HepG2 (cell line): ENCODE results near the gene RHOT2. TPM values are rescaled to one million over a fixed set of nuclear protein-coding genes. Genes with fewer than 3 reads are reported as not detected.

Experiments
- AGO2 ChIP-seq: fragments of 200-400 bp; formaldehyde crosslinking; optimal IDR thresholded peaks from 2 replicates; pipeline ENCODE3; 2017; ENCODE audit warnings: mild to moderate bottlenecking, low read depth, low read length, moderate library complexity
- ELF3 ChIP-seq: IDR thresholded peaks from 2 replicates; pipeline ENCODE4 v1.6.1; 2016; ENCODE audit warnings: missing genetic modification reagents, missing compliant biosample characterization
- ERF ChIP-seq: IDR thresholded peaks from 2 replicates; pipeline ENCODE4 v1.6.1; 2018; ENCODE audit warnings: missing biosample characterization, missing genetic modification reagents
- HMG20B ChIP-seq: conservative IDR thresholded peaks from 2 replicates; pipeline ENCODE4 v1.6.1; 2016; ENCODE audit warnings: missing genetic modification reagents, missing compliant biosample characterization
- HNRNPL ChIP-seq: fragments of 200-400 bp; formaldehyde crosslinking; IDR thresholded peaks from 2 replicates; pipeline ENCODE4 v1.6.1; 2017; ENCODE audit warnings: mild to moderate bottlenecking, low read depth, low read length
- KLF13 ChIP-seq: sonication (generic); formaldehyde crosslinking; IDR thresholded peaks from 2 replicates; pipeline ENCODE4 v1.4.0; 2020; ENCODE audit warnings: mild to moderate bottlenecking, missing genetic modification reagents
- PCBP1 ChIP-seq: fragments of 200-400 bp; formaldehyde crosslinking; IDR thresholded peaks from 2 replicates; pipeline ENCODE4 v1.6.1; 2017; ENCODE audit warnings: mild to moderate bottlenecking, low read depth, low read length, borderline replicate concordance
- PHF21A ChIP-seq: sonication (generic); formaldehyde crosslinking; IDR thresholded peaks from 2 replicates; pipeline ENCODE4 v1.5.0; 2020; ENCODE audit warnings: mild to moderate bottlenecking, missing genetic modification reagents
- PRPF4 ChIP-seq: fragments of 200-400 bp; formaldehyde crosslinking; IDR thresholded peaks from 2 replicates; pipeline ENCODE4 v1.6.1; 2016; ENCODE audit warnings: low read length, low read depth; ENCODE audit not compliant: poor library complexity, severe bottlenecking
- SATB2 ChIP-seq: sonication (generic); formaldehyde crosslinking; IDR thresholded peaks from 2 replicates; pipeline ENCODE4 v1.5.0; 2020; ENCODE audit warnings: missing genetic modification reagents
- SIX1 ChIP-seq: sonication (generic); formaldehyde crosslinking; IDR thresholded peaks from 2 replicates; pipeline ENCODE4 v1.4.0; 2020; ENCODE audit warnings: missing genetic modification reagents, borderline replicate concordance
- SUZ12 ChIP-seq: fragments of 150-350 bp; IDR thresholded peaks from 2 replicates; pipeline ENCODE4 v1.6.1; 2014; ENCODE audit warnings: low read depth, low read length
- TEAD3 ChIP-seq: optimal IDR thresholded peaks from 2 replicates; pipeline ENCODE3; 2016; ENCODE audit warnings: borderline replicate concordance
- ZFX ChIP-seq: sonication (generic); formaldehyde crosslinking; IDR thresholded peaks from 2 replicates; pipeline ENCODE4 v1.4.0; 2020; ENCODE audit warnings: mild to moderate bottlenecking, low read depth, missing genetic modification reagents, moderate library complexity
- ZNF547 ChIP-seq: sonication (generic); formaldehyde crosslinking; IDR thresholded peaks from 2 replicates; pipeline ENCODE4 v1.5.1; 2020; ENCODE audit warnings: mild to moderate bottlenecking, missing genetic modification reagents
- polyA plus RNA-seq, 8 experiments: library from polyadenylated mRNA; depleted of rRNA in 3 of 8; stranded (reverse) in 7 of 8; unstranded in 1 of 8; fragments of >200 nt; fragmentation: Illumina TruSeq in 4 of 8; extraction: Trizol in 4 of 8; gene quantifications; 2 replicates each; pipeline versions ENCODE4 v1.2.1 to v1.2.3, GENCODE V29; 2011 to 2016; ENCODE audit warnings: low read depth in 4 of 8, missing spikeins in 1 of 8, mixed read lengths in 1 of 8; ENCODE audit not compliant: insufficient read depth in 1 of 8
- total RNA-seq, 5 experiments: library from RNA; depleted of rRNA; stranded (reverse); fragments of >200 nt; fragmentation: Illumina TruSeq; extraction: Trizol; gene quantifications; 2 replicates each; pipeline ENCODE4 v1.2.3, GENCODE V29; 2016; ENCODE audit warnings: low read depth in 1 of 5
- TF ChIP-seq, protein P1 (sequence below): sonication (generic); formaldehyde crosslinking; conservative IDR thresholded peaks from 2 replicates; pipeline ENCODE4 v1.4.0; 2020; ENCODE audit warnings: mild to moderate bottlenecking, missing genetic modification reagents, moderate library complexity
- TF ChIP-seq, protein P2 (sequence below): sonication (generic); IDR thresholded peaks from 2 replicates; pipeline ENCODE4 v1.6.1; 2016; ENCODE audit warnings: low read depth, borderline replicate concordance
- TF ChIP-seq, protein P3 (sequence below): IDR thresholded peaks from 2 replicates; pipeline ENCODE4 v1.6.1; 2016
- TF ChIP-seq, protein P4 (sequence below): sonication (generic); formaldehyde crosslinking; IDR thresholded peaks from 2 replicates; pipeline ENCODE4 v1.4.0; 2020; ENCODE audit warnings: missing genetic modification reagents

RHOT2 gene
- total and polyA plus RNA-seq, 2 of the 13 experiments (the other 11 are each of a cell fraction or from before 2014, with no cell fraction given), result 63.6 to 76.9 TPM

DNA sequence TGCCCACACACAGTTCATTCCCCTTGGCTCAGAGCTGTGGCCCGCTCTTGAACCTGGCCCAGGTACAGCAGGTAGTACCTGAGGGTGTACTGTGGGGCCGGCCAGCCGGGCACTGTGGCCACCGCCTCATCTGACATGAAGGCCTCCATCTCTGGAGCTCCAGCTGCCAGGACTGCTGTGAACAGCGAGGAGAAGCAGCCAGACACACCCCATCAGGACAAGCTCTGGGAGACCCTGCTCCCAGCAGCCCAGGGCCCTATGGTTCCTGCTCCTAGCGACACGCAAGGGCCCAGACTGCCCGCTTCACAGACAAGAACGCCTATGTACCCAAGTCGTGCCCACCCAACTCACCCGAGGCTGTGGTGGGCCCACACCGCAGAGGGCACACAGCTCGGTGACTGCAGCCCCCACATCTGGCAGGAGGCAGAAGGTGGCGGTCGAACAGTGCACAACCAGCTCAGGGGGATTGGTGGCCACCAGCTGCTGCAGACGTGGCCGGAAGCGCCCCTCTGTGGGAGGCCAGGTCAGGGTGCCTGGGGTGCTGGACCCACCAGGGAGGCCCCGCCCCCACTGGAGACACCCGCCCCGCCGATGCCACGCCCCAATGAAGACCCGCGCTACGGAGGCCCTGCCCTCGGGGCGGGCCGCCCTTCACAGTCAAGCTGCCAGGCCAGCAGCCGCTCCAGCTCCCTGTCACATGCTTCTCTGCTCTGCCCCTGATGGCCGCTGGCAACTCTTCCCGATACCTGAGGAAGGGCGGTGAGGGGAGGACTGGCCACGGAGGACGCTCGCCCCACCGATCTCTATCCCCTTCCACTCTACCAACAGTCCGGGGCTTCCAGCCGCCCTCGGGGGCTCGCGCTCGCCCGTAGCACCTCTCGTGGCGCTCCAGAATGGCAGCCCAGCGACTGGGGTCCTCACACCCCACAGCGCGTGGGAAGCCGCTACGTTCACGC lies 11.2 kb downstream of the RHOT2 start (continued):
- TF ChIP-seq, protein P1, sequence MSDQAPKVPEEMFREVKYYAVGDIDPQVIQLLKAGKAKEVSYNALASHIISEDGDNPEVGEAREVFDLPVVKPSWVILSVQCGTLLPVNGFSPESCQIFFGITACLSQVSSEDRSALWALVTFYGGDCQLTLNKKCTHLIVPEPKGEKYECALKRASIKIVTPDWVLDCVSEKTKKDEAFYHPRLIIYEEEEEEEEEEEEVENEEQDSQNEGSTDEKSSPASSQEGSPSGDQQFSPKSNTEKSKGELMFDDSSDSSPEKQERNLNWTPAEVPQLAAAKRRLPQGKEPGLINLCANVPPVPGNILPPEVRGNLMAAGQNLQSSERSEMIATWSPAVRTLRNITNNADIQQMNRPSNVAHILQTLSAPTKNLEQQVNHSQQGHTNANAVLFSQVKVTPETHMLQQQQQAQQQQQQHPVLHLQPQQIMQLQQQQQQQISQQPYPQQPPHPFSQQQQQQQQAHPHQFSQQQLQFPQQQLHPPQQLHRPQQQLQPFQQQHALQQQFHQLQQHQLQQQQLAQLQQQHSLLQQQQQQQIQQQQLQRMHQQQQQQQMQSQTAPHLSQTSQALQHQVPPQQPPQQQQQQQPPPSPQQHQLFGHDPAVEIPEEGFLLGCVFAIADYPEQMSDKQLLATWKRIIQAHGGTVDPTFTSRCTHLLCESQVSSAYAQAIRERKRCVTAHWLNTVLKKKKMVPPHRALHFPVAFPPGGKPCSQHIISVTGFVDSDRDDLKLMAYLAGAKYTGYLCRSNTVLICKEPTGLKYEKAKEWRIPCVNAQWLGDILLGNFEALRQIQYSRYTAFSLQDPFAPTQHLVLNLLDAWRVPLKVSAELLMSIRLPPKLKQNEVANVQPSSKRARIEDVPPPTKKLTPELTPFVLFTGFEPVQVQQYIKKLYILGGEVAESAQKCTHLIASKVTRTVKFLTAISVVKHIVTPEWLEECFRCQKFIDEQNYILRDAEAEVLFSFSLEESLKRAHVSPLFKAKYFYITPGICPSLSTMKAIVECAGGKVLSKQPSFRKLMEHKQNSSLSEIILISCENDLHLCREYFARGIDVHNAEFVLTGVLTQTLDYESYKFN, result peak; percentile 55
- TF ChIP-seq TEAD3 (CRISPR knock-in tag), result no peak
- peak; percentile 87 for TF ChIP-seq ZFX (CRISPR knock-in tag)
- TF ChIP-seq ERF (CRISPR knock-in tag), result 0 out of 2 replicates have a peak, but pooled peaks have one; percentile 17
- TF ChIP-seq, protein P2, sequence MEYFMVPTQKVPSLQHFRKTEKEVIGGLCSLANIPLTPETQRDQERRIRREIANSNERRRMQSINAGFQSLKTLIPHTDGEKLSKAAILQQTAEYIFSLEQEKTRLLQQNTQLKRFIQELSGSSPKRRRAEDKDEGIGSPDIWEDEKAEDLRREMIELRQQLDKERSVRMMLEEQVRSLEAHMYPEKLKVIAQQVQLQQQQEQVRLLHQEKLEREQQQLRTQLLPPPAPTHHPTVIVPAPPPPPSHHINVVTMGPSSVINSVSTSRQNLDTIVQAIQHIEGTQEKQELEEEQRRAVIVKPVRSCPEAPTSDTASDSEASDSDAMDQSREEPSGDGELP, result peak; percentile 57; the same call in 1 of the 2 replicates
- TF ChIP-seq, protein P3, sequence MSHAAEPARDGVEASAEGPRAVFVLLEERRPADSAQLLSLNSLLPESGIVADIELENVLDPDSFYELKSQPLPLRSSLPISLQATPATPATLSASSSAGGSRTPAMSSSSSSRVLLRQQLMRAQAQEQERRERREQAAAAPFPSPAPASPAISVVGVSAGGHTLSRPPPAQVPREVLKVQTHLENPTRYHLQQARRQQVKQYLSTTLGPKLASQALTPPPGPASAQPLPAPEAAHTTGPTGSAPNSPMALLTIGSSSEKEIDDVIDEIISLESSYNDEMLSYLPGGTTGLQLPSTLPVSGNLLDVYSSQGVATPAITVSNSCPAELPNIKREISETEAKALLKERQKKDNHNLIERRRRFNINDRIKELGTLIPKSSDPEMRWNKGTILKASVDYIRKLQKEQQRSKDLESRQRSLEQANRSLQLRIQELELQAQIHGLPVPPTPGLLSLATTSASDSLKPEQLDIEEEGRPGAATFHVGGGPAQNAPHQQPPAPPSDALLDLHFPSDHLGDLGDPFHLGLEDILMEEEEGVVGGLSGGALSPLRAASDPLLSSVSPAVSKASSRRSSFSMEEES, result peak; percentile 81
- TF ChIP-seq HNRNPL, result peak; percentile 65; the same call in 1 of the 2 replicates
- peak; percentile 49 for TF ChIP-seq AGO2
- TF ChIP-seq, protein P4, sequence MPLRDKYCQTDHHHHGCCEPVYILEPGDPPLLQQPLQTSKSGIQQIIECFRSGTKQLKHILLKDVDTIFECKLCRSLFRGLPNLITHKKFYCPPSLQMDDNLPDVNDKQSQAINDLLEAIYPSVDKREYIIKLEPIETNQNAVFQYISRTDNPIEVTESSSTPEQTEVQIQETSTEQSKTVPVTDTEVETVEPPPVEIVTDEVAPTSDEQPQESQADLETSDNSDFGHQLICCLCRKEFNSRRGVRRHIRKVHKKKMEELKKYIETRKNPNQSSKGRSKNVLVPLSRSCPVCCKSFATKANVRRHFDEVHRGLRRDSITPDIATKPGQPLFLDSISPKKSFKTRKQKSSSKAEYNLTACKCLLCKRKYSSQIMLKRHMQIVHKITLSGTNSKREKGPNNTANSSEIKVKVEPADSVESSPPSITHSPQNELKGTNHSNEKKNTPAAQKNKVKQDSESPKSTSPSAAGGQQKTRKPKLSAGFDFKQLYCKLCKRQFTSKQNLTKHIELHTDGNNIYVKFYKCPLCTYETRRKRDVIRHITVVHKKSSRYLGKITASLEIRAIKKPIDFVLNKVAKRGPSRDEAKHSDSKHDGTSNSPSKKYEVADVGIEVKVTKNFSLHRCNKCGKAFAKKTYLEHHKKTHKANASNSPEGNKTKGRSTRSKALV, result no peak
- TF ChIP-seq ELF3 (CRISPR knock-in tag), result peak; percentile 43; the same call in 1 of the 2 replicates
- TF ChIP-seq HMG20B (CRISPR knock-in tag), result 0 out of 2 replicates have a peak, but pooled peaks have one; percentile 15
- no peak for TF ChIP-seq PRPF4
- TF ChIP-seq SIX1 (CRISPR knock-in tag), result no peak
- TF ChIP-seq KLF13 (CRISPR knock-in tag), result no peak
- no peak for TF ChIP-seq SUZ12
- no peak for TF ChIP-seq PHF21A (CRISPR knock-in tag)
- TF ChIP-seq SATB2, result no peak
- no peak for TF ChIP-seq PCBP1
- TF ChIP-seq ZNF547 (CRISPR knock-in tag), result peak; percentile 54; the same call in 1 of the 2 replicates
